Measurements from ENCODE around the gene CD52. TPM values are rescaled to one million over a fixed set of nuclear protein-coding genes. Genes with fewer than 3 reads are reported as not detected.

The CD52 gene
- total RNA-seq, result 1,000 to 10,000 TPM; 1,302 to 1,324 TPM
- over 10,000 TPM in 1 of 2 donors, 1,000 to 10,000 TPM in 1; 8,660 to 12,303 TPM for polyA plus RNA-seq

DNA sequence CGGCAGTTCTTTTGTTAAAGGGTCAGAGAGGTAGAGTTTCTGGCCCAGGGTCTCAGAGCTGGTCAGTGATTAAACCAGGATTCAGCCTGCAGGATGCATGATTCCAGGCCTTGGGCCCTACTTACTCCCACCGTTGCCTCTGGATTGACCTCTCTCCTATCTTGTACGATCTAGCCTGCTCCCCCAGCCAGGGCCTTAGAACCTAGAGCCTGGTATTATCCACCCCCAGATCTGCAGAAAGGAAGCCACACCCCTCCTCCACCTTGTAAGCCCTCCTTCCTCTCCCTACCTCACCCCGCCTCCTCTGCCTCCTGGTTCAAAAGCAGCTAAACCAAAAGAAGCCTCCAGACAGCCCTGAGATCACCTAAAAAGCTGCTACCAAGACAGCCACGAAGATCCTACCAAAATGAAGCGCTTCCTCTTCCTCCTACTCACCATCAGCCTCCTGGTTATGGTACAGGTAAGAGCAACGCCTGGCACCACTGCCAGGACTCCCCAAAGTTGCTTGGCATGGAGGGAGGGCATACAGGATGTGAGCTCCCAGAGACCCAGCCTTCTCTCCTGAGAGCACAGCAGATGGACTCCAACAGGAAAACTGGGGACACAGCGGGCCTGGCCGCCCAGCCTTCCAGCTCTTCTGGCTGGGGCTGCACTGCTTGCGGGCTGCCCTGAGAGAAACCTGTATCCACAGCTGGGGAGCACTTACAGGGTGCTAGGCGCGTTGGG, at the start of gene CD52:
Gene CD52, plus strand, starts transcription at position 347 of the 726 bp plus-strand sequence. Its CDS starts 60 bp downstream, at position 407.
- DNase-seq, result peak; percentile 71 to 88 (median 76)
- H3K4me1 Mint-ChIP-seq, result peaks cover 48 to 93% (median 67%) of the 10 kb centered on the region in 4 donors
- POLR2A ChIA-PET (ENCODE audit: partially characterized antibody), result interaction anchor here (0.5 to 33.0 kb wide), 21 partner anchors 15 to 1061 kb away, joined by 3 to 3358 read pairs (median 4); partner anchors contain the start of genes CEP85, DHDDS, HMGN2 and PDIK1L
- Histone ChIP-seq H3K9me3 (ENCODE audit: control insufficient read depth in 1 of 2, low read length in 2 of 2) (no peaks in the 10 kb centered on the region), H3K4me3 (ENCODE audit: low read length in 2 of 2) (peak within 1 kb of the TSS; percentile 94 to 99), H3K27me3 (ENCODE audit: insufficient read depth, low read length) (no peaks in the 10 kb centered on the region), H3K36me3 (ENCODE audit: insufficient read depth, low read length) (peaks cover 30% of the 10 kb centered on the region), H3K27ac (ENCODE audit: low read depth, low read length) (peak within 1 kb of the TSS; percentile 69), H3K4me1 (ENCODE audit: insufficient read depth, low read length) (peaks cover 76% of the 10 kb centered on the region)
- CTCF ChIA-PET (ENCODE audit: partially characterized antibody), result interaction anchor here (1.2 to 25.6 kb wide), 10 partner anchors 10 to 99 kb away, joined by 4 to 1027 read pairs (median 8); partner anchors contain the start of genes CEP85, SH3BGRL3 and UBXN11
- no peaks in the 10 kb centered on the region for H3K27me3 Mint-ChIP-seq
- peak within 1 kb of the TSS; percentile 83 to 97 (median 93) for H3K27ac Mint-ChIP-seq
- intact Hi-C loops (cut with micrococcal nuclease), result loop anchor here (1.0 kb wide), 2 partner anchors 10 to 61 kb away; no protein-coding TSS in a partner anchor
- peaks cover 42 to 45% of the 10 kb centered on the region in 2 donors for H3K36me3 Mint-ChIP-seq
- peak within 1 kb of the TSS; percentile 93 to 100 (median 96) for H3K4me3 Mint-ChIP-seq
- H3K9me3 Mint-ChIP-seq, result no peaks in the 10 kb centered on the region

DNA sequence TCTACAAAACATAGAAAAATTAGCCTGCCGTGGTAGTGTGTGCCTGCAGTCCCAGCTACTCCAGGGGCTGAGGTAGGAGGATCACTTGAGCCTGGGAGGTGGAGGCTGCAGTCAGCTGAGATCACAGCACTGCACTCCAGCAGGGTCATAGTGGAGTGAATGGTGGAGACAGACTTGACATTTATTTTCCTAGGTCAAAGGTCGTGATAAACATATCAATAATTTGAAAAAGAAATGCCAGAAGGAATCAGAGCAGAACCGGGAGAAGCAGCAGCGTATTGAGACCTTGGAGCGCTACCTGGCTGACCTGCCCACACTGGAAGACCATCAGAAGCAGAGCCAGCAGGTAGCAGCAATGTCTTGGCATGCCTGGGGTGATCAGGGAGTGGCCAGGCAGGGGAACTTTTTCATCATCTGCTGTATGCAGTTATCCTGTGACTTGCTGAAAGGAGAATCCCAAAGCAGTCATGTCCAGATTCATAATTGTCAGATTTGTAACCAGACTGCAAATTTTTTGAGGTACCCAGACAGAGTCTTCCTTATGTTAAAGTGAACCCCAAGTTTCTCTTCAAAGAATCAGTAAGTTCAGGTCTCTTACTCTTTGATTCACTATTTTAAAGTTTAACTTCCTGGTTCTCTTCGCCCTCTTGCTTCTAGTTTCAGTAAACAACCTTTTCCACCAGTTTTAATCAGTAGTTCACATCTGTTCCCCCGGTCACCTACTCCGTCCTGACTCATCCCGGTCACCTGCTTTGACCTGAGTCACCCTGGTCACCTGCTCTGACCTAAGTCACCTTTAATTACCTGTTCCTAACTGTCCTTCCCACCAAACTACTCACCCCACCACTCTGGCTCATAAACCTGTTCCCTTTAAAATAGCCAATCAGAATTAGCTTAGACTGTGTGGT, 49.2 kb upstream of the CD52 start:
- CTCF ChIA-PET (ENCODE audit: partially characterized antibody), result interaction anchor here (1.3 to 1.6 kb wide), 2 partner anchors 148 kb away, joined by 4 read pairs; no protein-coding TSS in a partner anchor
- no peak for DNase-seq
- intact Hi-C loops (cut with micrococcal nuclease), result no loop called here
- Histone ChIP-seq H3K27ac (ENCODE audit: low read depth, low read length) (no peak overlapping the region), H3K4me3 (ENCODE audit: low read length in 2 of 2) (no peak overlapping the region), H3K27me3 (ENCODE audit: insufficient read depth, low read length) (no peaks in the 10 kb centered on the region), H3K9me3 (ENCODE audit: control insufficient read depth in 1 of 2, low read length in 2 of 2) (no peaks in the 10 kb centered on the region), H3K36me3 (ENCODE audit: insufficient read depth, low read length) (peaks cover 14% of the 10 kb centered on the region), H3K4me1 (ENCODE audit: insufficient read depth, low read length) (no peaks in the 10 kb centered on the region)
- Mint-ChIP-seq H3K9me3 (peaks cover 0 to 21% (median 14%) of the 10 kb centered on the region in 8 donors), H3K4me1 (peaks cover 0 to 3% (median 0%) of the 10 kb centered on the region in 4 donors), H3K27me3 (no peaks in the 10 kb centered on the region), H3K4me3 (peak overlapping the region in 1 of 8 donors; percentile 6), H3K36me3 (peaks cover 63% of the 10 kb centered on the region in 2 donors), H3K27ac (peak overlapping the region in 2 of 7 donors; percentile 57 to 72)
- POLR2A ChIA-PET (ENCODE audit: partially characterized antibody), result interaction anchor here (1.3 kb wide), 1 partner anchor 11 kb away, joined by 3 read pairs; the partner anchor contains the start of gene SH3BGRL3

DNA sequence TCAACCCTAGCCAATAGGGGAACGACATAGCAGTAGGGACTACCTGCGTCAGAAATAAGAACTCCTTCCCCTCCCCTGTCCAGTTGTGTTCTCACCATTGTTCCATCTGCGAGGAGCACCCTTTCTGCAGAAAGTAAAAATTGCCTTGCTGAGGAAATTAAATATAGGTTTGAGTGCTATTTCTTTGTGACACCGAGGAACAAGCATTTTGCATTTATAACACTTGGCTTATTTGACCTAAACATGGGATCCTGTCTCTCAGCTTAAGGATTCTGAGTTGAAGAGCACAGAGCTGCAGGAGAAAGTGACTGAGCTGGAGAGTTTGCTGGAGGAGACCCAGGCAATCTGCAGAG, 48.6 kb upstream of the CD52 start:
- Histone ChIP-seq H3K27ac (ENCODE audit: low read depth, low read length) (no peak overlapping the region), H3K27me3 (ENCODE audit: insufficient read depth, low read length) (no peaks in the 10 kb centered on the region), H3K36me3 (ENCODE audit: insufficient read depth, low read length) (peaks cover 9% of the 10 kb centered on the region), H3K9me3 (ENCODE audit: control insufficient read depth in 1 of 2, low read length in 2 of 2) (no peaks in the 10 kb centered on the region), H3K4me3 (ENCODE audit: low read length in 2 of 2) (no peak overlapping the region), H3K4me1 (ENCODE audit: insufficient read depth, low read length) (no peaks in the 10 kb centered on the region)
- intact Hi-C loops (cut with micrococcal nuclease), result no loop called here
- no peak for DNase-seq
- H3K27ac Mint-ChIP-seq, result peak overlapping the region in 2 of 7 donors; percentile 9 to 57
- H3K27me3 Mint-ChIP-seq, result no peaks in the 10 kb centered on the region
- peaks cover 0 to 3% (median 0%) of the 10 kb centered on the region in 4 donors for H3K4me1 Mint-ChIP-seq
- peaks cover 0 to 21% (median 14%) of the 10 kb centered on the region in 8 donors for H3K9me3 Mint-ChIP-seq
- ChIA-PET POLR2A (ENCODE audit: partially characterized antibody) (interaction anchor here (1.3 kb wide), 1 partner anchor 10 kb away, joined by 3 read pairs; the partner anchor contains the start of gene SH3BGRL3), CTCF (ENCODE audit: partially characterized antibody) (interaction anchor here (1.3 kb wide), 1 partner anchor 148 kb away, joined by 4 read pairs; no protein-coding TSS in a partner anchor)
- no peak overlapping the region for H3K4me3 Mint-ChIP-seq
- peaks cover 57 to 59% of the 10 kb centered on the region in 2 donors for H3K36me3 Mint-ChIP-seq

- Mint-ChIP-seq H3K27me3 (no peaks in the 10 kb centered on the region), H3K9me3 (peaks cover 0 to 2% (median 0%) of the 10 kb centered on the region in 8 donors)
- intact Hi-C loops (cut with micrococcal nuclease), result loop anchor here (1.0 kb wide), 5 partner anchors 46 to 142 kb away; no protein-coding TSS in a partner anchor
Observed at GRCh38 chr1:26274801-26275425, 42.8 kb upstream of the CD52 start.

DNA sequence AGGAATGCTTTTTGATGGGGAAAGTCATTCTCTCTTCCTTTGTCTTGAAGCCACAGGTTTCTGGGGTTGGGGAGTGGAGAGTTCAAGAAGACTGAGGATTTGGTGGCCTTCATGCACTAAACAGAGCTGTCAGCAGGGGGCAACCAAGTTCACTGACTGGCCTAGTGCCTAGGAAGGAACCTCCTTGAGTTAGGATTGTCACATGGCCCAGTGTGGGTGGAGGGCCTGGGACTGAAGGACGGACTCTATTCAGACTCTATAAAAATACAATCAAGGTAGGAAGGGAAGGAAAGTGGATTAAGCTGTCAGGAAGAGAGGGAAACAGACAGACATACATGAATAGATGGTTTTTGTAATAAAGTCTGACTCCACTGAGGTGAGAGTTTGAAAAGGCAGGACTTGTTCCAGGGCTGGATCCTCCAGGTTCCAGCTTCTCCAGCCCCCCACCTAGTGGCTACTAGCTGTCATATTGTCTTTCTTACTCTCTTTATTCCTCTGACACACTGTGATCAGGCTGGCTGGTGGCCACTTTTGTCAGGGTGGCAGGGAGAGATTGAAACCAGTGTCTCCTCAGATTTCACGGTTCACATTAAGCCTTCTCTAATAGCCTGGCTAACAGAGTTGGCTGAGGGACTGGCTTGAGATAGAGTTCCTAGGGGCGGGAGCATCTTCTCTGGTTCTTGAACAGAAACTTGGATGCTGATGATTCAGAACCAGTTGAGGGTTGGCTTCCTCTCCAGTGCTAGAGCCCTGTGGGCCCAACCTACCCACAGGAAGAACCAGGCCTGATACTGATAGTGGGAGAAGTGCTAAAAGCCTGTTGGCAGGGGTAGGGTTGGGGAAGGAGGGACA, 42.0 kb upstream of the CD52 start:
- H3K9me3 Mint-ChIP-seq, result no peaks in the 10 kb centered on the region
- peak overlapping the region; percentile 82 for H3K27ac ChIP-seq (ENCODE audit: low read depth, low read length)
- no peaks in the 10 kb centered on the region for H3K9me3 ChIP-seq (ENCODE audit: control insufficient read depth in 1 of 2, low read length in 2 of 2)
- intact Hi-C loops (cut with micrococcal nuclease), result loop anchor here (1.0 to 2.0 kb wide), 9 partner anchors 8 to 195 kb away; partner anchors contain the start of gene CEP85
- peak overlapping the region; percentile 94 to 100 (median 98) for H3K27ac Mint-ChIP-seq
- DNase-seq, result peak; percentile 68 to 91 (median 71)
- H3K36me3 ChIP-seq (ENCODE audit: insufficient read depth, low read length), result no peaks in the 10 kb centered on the region
- no peaks in the 10 kb centered on the region for H3K27me3 ChIP-seq (ENCODE audit: insufficient read depth, low read length)
- peaks cover 15 to 43% of the 10 kb centered on the region in 2 donors for H3K36me3 Mint-ChIP-seq
- CTCF ChIA-PET (ENCODE audit: partially characterized antibody), result interaction anchor here (0.7 to 21.6 kb wide), 21 partner anchors 11 to 260 kb away, joined by 3 to 1027 read pairs (median 8); partner anchors contain the start of genes CD52, CEP85, UBXN11 and ZNF593
- no peak overlapping the region for H3K4me3 ChIP-seq (ENCODE audit: low read length in 2 of 2)
- H3K4me3 Mint-ChIP-seq, result peak overlapping the region in 7 of 8 donors; percentile 64 to 90 (median 77)
- no peaks in the 10 kb centered on the region for H3K27me3 Mint-ChIP-seq
- POLR2A ChIA-PET (ENCODE audit: partially characterized antibody), result interaction anchor here (0.6 to 38.6 kb wide), 18 partner anchors 12 to 156 kb away, joined by 3 to 3358 read pairs (median 6); partner anchors contain the start of genes CD52, CEP85, DHDDS and UBXN11
- peaks cover 32 to 51% (median 42%) of the 10 kb centered on the region in 4 donors for H3K4me1 Mint-ChIP-seq
- peaks cover 49% of the 10 kb centered on the region for H3K4me1 ChIP-seq (ENCODE audit: insufficient read depth, low read length)

More at GRCh38 chr1:26274801-26275425, 42.8 kb upstream of the CD52 start:
- peaks cover 32 to 46% (median 39%) of the 10 kb centered on the region in 4 donors for H3K4me1 Mint-ChIP-seq
- no peaks in the 10 kb centered on the region for H3K9me3 ChIP-seq (ENCODE audit: control insufficient read depth in 1 of 2, low read length in 2 of 2)
- DNase-seq, result no peak
- no peak overlapping the region for H3K4me3 ChIP-seq (ENCODE audit: low read length in 2 of 2)
- ChIA-PET POLR2A (ENCODE audit: partially characterized antibody) (interaction anchor here (0.9 to 38.6 kb wide), 14 partner anchors 13 to 157 kb away, joined by 3 to 3358 read pairs (median 6); partner anchors contain the start of genes CD52, DHDDS and UBXN11), CTCF (ENCODE audit: partially characterized antibody) (interaction anchor here (0.8 to 21.6 kb wide), 17 partner anchors 12 to 260 kb away, joined by 3 to 1027 read pairs (median 14); partner anchors contain the start of genes CD52, CEP85 and UBXN11)
- H3K36me3 Mint-ChIP-seq, result peaks cover 21 to 48% of the 10 kb centered on the region in 2 donors
- H3K27me3 ChIP-seq (ENCODE audit: insufficient read depth, low read length), result no peaks in the 10 kb centered on the region
- H3K4me3 Mint-ChIP-seq, result peak overlapping the region in 1 of 8 donors; percentile 6
- peak overlapping the region in 5 of 7 donors; percentile 20 to 94 (median 56) for H3K27ac Mint-ChIP-seq
- peaks cover 45% of the 10 kb centered on the region for H3K4me1 ChIP-seq (ENCODE audit: insufficient read depth, low read length)
- H3K27ac ChIP-seq (ENCODE audit: low read depth, low read length), result no peak overlapping the region
- no peaks in the 10 kb centered on the region for H3K36me3 ChIP-seq (ENCODE audit: insufficient read depth, low read length)
